ENCODE results near the gene ZNF638.

The ZNF638 gene

DNA sequence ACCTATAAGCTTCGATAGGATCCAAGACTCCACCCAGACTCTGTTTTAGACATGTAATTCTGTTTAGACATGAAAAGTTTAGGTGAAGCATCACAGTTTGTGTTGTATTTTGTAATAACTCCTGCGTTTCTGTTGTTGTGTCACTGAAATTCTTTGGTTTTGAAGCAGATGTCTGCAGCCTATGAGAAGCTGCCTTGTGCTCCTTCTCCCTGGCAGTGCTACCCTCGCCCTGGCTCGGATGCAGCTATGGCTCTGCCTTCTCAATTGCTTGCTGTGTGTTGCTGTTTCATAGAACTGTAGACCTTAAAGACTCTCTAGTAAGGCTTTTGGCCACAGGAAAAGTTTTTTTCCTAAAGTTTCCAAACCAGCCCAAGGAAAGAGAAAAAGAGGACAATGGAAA, 40.2 kb upstream of the ZNF638 start:
- Histone ChIP-seq H3K27me3 (ENCODE audit: insufficient read depth, low read depth, severe bottlenecking) (no peaks in the 10 kb centered on the region), H3K36me3 (no peaks in the 10 kb centered on the region), H3K9me3 (ENCODE audit: severe bottlenecking) (no peaks in the 10 kb centered on the region), H3K27ac (no peak overlapping the region), H3K4me3 (ENCODE audit: low read depth, low read length) (no peak overlapping the region)
- TF ChIP-seq, protein P1, sequence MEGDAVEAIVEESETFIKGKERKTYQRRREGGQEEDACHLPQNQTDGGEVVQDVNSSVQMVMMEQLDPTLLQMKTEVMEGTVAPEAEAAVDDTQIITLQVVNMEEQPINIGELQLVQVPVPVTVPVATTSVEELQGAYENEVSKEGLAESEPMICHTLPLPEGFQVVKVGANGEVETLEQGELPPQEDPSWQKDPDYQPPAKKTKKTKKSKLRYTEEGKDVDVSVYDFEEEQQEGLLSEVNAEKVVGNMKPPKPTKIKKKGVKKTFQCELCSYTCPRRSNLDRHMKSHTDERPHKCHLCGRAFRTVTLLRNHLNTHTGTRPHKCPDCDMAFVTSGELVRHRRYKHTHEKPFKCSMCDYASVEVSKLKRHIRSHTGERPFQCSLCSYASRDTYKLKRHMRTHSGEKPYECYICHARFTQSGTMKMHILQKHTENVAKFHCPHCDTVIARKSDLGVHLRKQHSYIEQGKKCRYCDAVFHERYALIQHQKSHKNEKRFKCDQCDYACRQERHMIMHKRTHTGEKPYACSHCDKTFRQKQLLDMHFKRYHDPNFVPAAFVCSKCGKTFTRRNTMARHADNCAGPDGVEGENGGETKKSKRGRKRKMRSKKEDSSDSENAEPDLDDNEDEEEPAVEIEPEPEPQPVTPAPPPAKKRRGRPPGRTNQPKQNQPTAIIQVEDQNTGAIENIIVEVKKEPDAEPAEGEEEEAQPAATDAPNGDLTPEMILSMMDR (IDR thresholded peaks at IDR 0.05; ENCODE audit: low read depth, low read length) = no peak
- DNase-seq = no peak

DNA sequence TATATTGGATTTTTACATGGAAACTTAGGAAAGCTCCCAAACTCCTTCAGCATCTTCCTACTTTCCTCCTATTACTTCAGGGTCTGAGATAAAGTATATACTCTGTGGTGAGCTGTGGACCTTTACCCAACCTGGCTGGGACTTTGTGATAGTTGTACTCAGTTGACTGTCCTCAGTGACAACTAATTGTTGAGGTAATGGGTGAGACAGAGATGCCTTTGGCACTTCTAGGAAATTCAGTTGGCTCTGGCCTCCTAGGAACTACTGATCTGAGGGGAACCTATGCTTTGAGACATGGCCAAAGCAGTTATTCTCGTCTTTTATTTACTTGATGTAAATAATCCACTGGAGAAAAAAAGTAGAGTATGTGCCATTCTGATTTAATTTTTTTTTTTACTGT, 39.4 kb upstream of the ZNF638 start:
- Histone ChIP-seq H3K4me3 (ENCODE audit: low read depth, low read length) (no peak overlapping the region), H3K27me3 (ENCODE audit: insufficient read depth, low read depth, severe bottlenecking) (no peaks in the 10 kb centered on the region), H3K9me3 (ENCODE audit: severe bottlenecking) (no peaks in the 10 kb centered on the region), H3K27ac (no peak overlapping the region), H3K36me3 (no peaks in the 10 kb centered on the region)
- no peak for DNase-seq
- TF ChIP-seq, protein P1 (IDR thresholded peaks at IDR 0.05; ENCODE audit: low read depth, low read length) = no peak

DNA sequence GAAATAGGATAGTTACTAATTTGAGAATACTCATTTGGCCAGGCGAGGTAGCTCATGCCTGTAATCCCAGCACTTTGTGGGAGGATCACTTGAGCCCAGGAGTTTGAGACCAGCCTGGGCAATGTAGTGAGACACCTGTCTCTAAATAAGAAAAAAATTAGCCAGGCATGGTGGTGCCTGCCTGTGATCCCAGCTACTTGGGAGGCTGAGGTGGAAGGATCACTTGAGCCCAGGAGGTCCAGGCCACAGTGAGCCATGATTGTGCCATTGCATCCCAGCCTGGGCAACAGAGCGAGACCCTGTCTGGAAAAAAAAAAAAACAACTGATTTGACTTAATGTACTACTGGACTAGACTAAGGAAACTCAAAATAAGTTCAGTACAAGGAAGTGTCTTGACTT, 32.7 kb upstream of the ZNF638 start:
- Histone ChIP-seq H3K4me3 (ENCODE audit: low read depth, low read length) (no peak overlapping the region), H3K27me3 (ENCODE audit: insufficient read depth, low read depth, severe bottlenecking) (no peaks in the 10 kb centered on the region), H3K9me3 (ENCODE audit: severe bottlenecking) (no peaks in the 10 kb centered on the region), H3K36me3 (no peaks in the 10 kb centered on the region), H3K27ac (no peak overlapping the region)
- TF ChIP-seq, protein P1 (IDR thresholded peaks at IDR 0.05; ENCODE audit: low read depth, low read length) = no peak
- DNase-seq = no peak

DNA sequence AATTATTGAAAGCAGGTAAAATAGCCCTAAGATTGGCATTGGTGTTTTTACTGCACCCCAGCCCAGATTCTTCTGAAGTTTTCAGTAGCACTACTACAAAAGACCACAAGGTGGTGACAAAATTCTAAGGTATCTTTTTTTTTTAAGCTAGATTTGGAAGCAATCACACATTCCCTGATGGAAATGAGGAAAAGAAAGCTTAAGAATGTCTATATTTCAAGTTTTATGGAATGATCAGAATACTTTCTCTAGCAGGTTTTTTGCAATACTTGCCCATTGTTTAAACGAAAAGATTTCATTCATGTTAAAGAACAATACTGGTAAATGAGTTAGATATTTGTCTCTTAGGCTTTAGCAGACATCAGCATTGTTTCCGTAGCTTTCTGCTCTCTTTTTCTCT, 32.1 kb upstream of the ZNF638 start:
- no peak for DNase-seq
- Histone ChIP-seq H3K4me3 (ENCODE audit: low read depth, low read length) (no peak overlapping the region), H3K36me3 (no peaks in the 10 kb centered on the region), H3K27ac (no peak overlapping the region), H3K9me3 (ENCODE audit: severe bottlenecking) (no peaks in the 10 kb centered on the region), H3K27me3 (ENCODE audit: insufficient read depth, low read depth, severe bottlenecking) (no peaks in the 10 kb centered on the region)
- TF ChIP-seq, protein P1 (IDR thresholded peaks at IDR 0.05; ENCODE audit: low read depth, low read length) = peak; percentile 33; the same call in 1 of the 2 replicates

DNA sequence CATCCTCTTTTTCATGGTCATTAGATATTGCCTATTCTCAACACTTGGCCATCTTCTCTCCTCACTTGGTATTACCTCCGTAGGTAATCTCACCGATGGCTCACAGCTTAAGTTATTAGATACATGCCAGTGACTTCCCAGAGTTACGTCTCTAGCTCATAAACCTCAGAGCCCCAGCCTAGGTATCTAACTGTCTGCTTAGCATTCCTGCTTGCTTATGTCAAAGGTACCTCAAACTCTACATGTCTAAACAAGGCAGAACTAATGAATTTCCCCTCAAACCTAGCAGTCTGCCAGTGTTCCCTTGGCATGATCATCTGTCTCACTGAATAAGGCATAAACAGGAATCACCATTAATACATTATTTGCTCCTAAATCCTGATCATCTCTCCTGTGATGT, 27.7 kb upstream of the ZNF638 start:
- Histone ChIP-seq H3K27ac (no peak overlapping the region), H3K9me3 (ENCODE audit: severe bottlenecking) (no peaks in the 10 kb centered on the region), H3K4me3 (ENCODE audit: low read depth, low read length) (no peak overlapping the region), H3K27me3 (ENCODE audit: insufficient read depth, low read depth, severe bottlenecking) (no peaks in the 10 kb centered on the region), H3K36me3 (no peaks in the 10 kb centered on the region)
- DNase-seq = peak; percentile 28
- TF ChIP-seq, protein P1 (IDR thresholded peaks at IDR 0.05; ENCODE audit: low read depth, low read length) = no peak

DNA sequence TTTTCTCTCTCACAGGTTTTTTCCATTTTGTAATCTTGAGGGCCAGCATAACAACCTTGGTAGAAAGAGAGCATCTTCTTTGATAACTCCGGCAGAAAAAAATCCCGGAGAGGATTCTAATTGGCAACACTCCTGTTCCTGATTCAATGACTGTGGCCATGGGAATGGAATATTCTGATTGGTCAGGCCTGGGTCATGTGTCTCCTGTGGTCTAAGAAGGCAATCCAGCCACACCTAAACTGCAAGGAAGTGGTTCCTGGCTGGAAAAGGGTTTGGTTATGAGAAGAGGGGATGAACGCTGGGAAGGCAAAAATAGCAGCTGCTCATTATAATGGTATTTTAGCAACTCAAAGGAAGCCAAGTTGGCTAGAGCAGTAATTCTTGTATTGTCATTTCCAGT, 24.8 kb upstream of the ZNF638 start:
- TF ChIP-seq, protein P1 (IDR thresholded peaks at IDR 0.05; ENCODE audit: low read depth, low read length) = no peak
- Histone ChIP-seq H3K4me3 (ENCODE audit: low read depth, low read length) (no peak overlapping the region), H3K9me3 (ENCODE audit: severe bottlenecking) (no peaks in the 10 kb centered on the region), H3K27me3 (ENCODE audit: insufficient read depth, low read depth, severe bottlenecking) (no peaks in the 10 kb centered on the region), H3K27ac (no peak overlapping the region), H3K36me3 (no peaks in the 10 kb centered on the region)
- no peak for DNase-seq

Measured in WERI-Rb-1 (cell line).